Type B pancreatic cell (in vitro differentiated cells): ENCODE data around the gene SMIM30. TPM values are rescaled to one million over a fixed set of nuclear protein-coding genes. Genes with fewer than 3 reads are reported as not detected.
A peak's percentile ranks its signal among the peaks of the same experiment; 100 is the strongest.
"Not testable (repeated sequence)": the region's sequence is repeated elsewhere in the genome, so short reads cannot be mapped to it uniquely, and the experiment has no call there.

Experiments
- DNase-seq: peaks from one replicate; pipeline ENCODE4 v3.0.0; 2021; ENCODE audit warnings: mixed read lengths; ENCODE audit not compliant: unreplicated experiment; ENCODE audit errors: extremely low spot score
- H3K27ac Mint-ChIP-seq: 2 replicates; pipeline ENCODE4 v1.8.0; 2021; ENCODE audit warnings: mild to moderate bottlenecking, mixed read lengths
- H3K27me3 Mint-ChIP-seq: 2 replicates; pipeline ENCODE4 v1.8.0; 2021; ENCODE audit warnings: mixed read lengths
- H3K36me3 Mint-ChIP-seq: 2 replicates; pipeline ENCODE4 v1.8.0; 2021; ENCODE audit warnings: mixed read lengths
- H3K4me1 Mint-ChIP-seq: one replicate; pipeline ENCODE4 v1.8.0; 2021; ENCODE audit warnings: mixed read lengths; ENCODE audit not compliant: unreplicated experiment
- H3K4me3 Mint-ChIP-seq: 2 replicates; pipeline ENCODE4 v1.8.0; 2021; ENCODE audit warnings: mild to moderate bottlenecking, mixed read lengths
- H3K9me3 Mint-ChIP-seq: 2 replicates; pipeline ENCODE4 v1.8.0; 2021; ENCODE audit warnings: mixed read lengths
- long read RNA-seq: library from polyadenylated mRNA; unstranded; transcript quantifications from one replicate; pipeline ENCODE4 v2.0.0, GENCODE V29; 2020
- total RNA-seq: library from RNA; stranded (reverse); gene quantifications from 2 replicates; pipeline ENCODE4 v1.2.1, GENCODE V29; 2021; ENCODE audit warnings: low replicate concordance
- TF ChIP-seq, protein P1 (sequence below): fragments of 200-600 bp; sonication (generic); conservative IDR thresholded peaks from 2 replicates; pipeline ENCODE4 v1.5.0; 2021; ENCODE audit warnings: antibody characterized with exemption, mild to moderate bottlenecking

The SMIM30 gene
- total RNA-seq: 43.6 and 48.1 TPM in 2 replicates
- long read RNA-seq, transcript SMIM30-204 (3 exons, 962 nt): minor isoform, 17 of 113 reads
- long read RNA-seq, transcript SMIM30-201 (3 exons, 1,070 nt): major isoform, 91 of 113 reads
- long read RNA-seq, partial matches to known transcripts: 0 of 113 reads
- long read RNA-seq, other reads (novel, unspliced or antisense): 3 of 113 reads

GRCh38 chr7:113118074-113118959 is at the start of gene SMIM30:
Gene SMIM30, minus strand, starts transcription at chr7:113118554. Its CDS starts 976 bp downstream, at chr7:113117578.
- peaks cover 10% of the 10 kb centered on the region for H3K4me1 Mint-ChIP-seq
- H3K4me3 Mint-ChIP-seq: peak within 1 kb of the TSS; percentile 97
- TF ChIP-seq, protein P1, sequence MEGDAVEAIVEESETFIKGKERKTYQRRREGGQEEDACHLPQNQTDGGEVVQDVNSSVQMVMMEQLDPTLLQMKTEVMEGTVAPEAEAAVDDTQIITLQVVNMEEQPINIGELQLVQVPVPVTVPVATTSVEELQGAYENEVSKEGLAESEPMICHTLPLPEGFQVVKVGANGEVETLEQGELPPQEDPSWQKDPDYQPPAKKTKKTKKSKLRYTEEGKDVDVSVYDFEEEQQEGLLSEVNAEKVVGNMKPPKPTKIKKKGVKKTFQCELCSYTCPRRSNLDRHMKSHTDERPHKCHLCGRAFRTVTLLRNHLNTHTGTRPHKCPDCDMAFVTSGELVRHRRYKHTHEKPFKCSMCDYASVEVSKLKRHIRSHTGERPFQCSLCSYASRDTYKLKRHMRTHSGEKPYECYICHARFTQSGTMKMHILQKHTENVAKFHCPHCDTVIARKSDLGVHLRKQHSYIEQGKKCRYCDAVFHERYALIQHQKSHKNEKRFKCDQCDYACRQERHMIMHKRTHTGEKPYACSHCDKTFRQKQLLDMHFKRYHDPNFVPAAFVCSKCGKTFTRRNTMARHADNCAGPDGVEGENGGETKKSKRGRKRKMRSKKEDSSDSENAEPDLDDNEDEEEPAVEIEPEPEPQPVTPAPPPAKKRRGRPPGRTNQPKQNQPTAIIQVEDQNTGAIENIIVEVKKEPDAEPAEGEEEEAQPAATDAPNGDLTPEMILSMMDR: peak; percentile 47
- H3K9me3 Mint-ChIP-seq: no peaks in the 10 kb centered on the region
- peak within 1 kb of the TSS; percentile 84 for H3K27ac Mint-ChIP-seq
- peak; percentile 86 for DNase-seq
- H3K36me3 Mint-ChIP-seq: peaks cover 5% of the 10 kb centered on the region
- no peaks in the 10 kb centered on the region for H3K27me3 Mint-ChIP-seq

DNA sequence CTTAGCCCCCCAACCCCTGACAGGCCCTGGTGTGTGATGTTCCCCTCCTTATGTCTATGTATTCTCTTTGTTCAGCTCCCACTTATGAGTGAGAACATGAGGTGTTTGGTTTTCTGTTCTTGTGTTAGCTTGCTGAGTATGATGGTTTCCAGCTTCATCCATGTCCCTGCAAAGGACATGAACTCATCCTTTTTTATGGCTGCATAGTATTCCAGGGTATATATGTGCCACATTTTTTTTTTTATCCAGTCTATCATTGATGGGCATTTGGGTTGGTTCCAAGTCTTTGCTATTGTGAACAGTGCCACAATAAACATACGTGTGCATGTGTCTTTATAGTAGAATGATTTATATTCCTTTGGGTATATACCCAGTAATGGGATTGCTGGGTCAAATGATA is 47.8 kb upstream of the SMIM30 start:
- not testable (repeated sequence) for H3K9me3 Mint-ChIP-seq, H3K4me1 Mint-ChIP-seq, H3K27me3 Mint-ChIP-seq, H3K4me3 Mint-ChIP-seq, H3K27ac Mint-ChIP-seq, H3K36me3 Mint-ChIP-seq, DNase-seq

DNA sequence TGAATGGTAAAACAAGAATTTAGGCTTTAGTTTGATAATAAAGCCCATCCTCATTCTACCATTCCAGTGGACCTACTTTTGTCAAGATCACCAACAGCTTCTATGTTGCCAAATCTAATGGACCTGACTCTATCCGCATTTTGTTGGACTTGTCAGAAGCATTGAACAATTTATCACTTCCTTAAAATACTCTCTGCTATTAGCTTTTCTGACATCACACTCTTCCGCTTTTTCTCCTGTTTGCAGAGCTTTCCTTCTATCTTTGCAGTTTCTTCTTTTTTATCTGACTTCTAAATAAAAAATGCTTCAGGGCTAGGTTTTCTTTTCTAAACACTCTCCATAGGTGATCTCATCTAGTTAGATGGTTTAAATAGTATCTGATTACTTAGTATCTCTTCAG is 42.7 kb upstream of the SMIM30 start:
- no peak overlapping the region for H3K4me3 Mint-ChIP-seq
- H3K9me3 Mint-ChIP-seq: no peaks in the 10 kb centered on the region
- H3K36me3 Mint-ChIP-seq: no peaks in the 10 kb centered on the region
- no peaks in the 10 kb centered on the region for H3K27me3 Mint-ChIP-seq
- DNase-seq: no peak
- TF ChIP-seq, protein P1: no peak
- no peaks in the 10 kb centered on the region for H3K4me1 Mint-ChIP-seq
- no peak overlapping the region for H3K27ac Mint-ChIP-seq

DNA sequence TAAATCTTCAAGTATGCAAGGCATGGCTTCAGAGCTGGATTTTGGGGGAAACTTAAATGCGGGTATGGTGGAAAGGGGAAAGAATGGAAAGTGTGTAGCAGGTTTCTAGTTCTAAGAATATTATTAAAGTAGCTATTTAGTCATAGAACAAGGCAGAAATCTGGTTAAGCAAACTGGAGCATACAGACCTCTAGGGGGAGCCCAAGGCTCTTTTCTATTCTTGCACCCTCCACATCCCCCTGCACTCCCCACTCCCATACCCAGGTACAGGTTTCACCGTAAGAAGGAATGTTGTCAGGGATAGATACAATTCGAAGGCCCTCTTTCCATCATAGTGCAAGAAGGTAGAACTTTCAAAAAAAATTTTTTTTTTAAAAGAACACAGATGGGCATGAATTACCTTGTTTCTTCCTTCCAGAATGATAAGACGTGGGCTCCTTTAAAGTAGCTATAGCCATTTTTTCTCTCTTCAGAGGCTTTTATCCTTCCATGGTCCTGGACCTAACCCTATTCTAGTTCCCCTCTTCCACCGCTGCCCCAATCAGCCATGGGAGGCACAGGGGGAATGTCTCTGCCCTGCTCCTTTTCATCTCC is 41.5 kb upstream of the SMIM30 start:
- Mint-ChIP-seq H3K9me3 (no peaks in the 10 kb centered on the region), H3K27ac (no peak overlapping the region), H3K27me3 (no peaks in the 10 kb centered on the region), H3K4me1 (no peaks in the 10 kb centered on the region), H3K36me3 (no peaks in the 10 kb centered on the region), H3K4me3 (no peak overlapping the region)
- TF ChIP-seq, protein P1: peak; percentile 76
- DNase-seq: no peak

DNA sequence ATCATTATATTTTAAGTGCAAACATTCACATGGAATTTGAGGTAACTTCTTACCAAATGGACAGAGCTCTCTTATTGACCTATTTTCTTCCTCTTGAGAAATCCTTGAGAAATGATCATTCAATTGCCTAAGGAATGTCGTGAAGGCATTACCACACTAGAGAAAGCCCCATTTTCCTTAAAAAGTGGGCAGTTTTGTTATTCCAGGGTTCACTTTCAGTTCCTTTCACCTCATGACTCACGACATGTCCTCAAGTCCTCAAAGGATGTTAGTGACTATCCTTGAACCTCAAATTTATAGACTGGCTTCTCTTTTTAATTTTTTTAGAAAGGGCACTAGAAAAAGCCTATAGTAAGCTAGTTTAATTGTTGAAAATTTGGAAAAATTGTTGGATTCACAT is 40.4 kb upstream of the SMIM30 start:
- H3K36me3 Mint-ChIP-seq: no peaks in the 10 kb centered on the region
- no peak overlapping the region for H3K4me3 Mint-ChIP-seq
- TF ChIP-seq, protein P1: no peak
- no peaks in the 10 kb centered on the region for H3K4me1 Mint-ChIP-seq
- H3K9me3 Mint-ChIP-seq: no peaks in the 10 kb centered on the region
- DNase-seq: no peak
- H3K27ac Mint-ChIP-seq: no peak overlapping the region
- no peaks in the 10 kb centered on the region for H3K27me3 Mint-ChIP-seq

GRCh38 chr7:113154117-113154516 is 35.8 kb upstream of the SMIM30 start:
- no peaks in the 10 kb centered on the region for H3K4me1 Mint-ChIP-seq
- no peak overlapping the region for H3K27ac Mint-ChIP-seq
- H3K4me3 Mint-ChIP-seq: no peak overlapping the region
- TF ChIP-seq, protein P1: no peak
- H3K36me3 Mint-ChIP-seq: no peaks in the 10 kb centered on the region
- H3K27me3 Mint-ChIP-seq: no peaks in the 10 kb centered on the region
- no peak for DNase-seq
- no peaks in the 10 kb centered on the region for H3K9me3 Mint-ChIP-seq
